ENCODE data around the gene GMPPA.

Gene GMPPA

GRCh38 chr2:219499555-219499954 is 864 bp downstream of the GMPPA start:
- no peak overlapping the region for H3K27ac ChIP-seq
- in situ Hi-C loops (cut with HindIII; ENCODE audit: low pct_ligation_motif_present, low sequenced_read_pairs), result no loop called here

GRCh38 chr2:219500135-219500534 is 1.4 kb downstream of the GMPPA start:
- no peak overlapping the region for H3K4me3 ChIP-seq (ENCODE audit: low read depth, low read length)
- no peak for DNase-seq
- in situ Hi-C loops (cut with HindIII; ENCODE audit: low pct_ligation_motif_present, low sequenced_read_pairs), result no loop called here
- no peak overlapping the region for H3K27ac ChIP-seq
- peaks cover 12% of the 10 kb centered on the region for H3K36me3 ChIP-seq (replicated peaks)
- peak; percentile 57 for TF ChIP-seq CTCF (IDR thresholded peaks at IDR 0.05; ENCODE audit: low read depth, low read length, missing control alignments)
- peaks cover 15% of the 10 kb centered on the region for H3K27me3 ChIP-seq (replicated peaks)

More at GRCh38 chr2:219499555-219499954, 864 bp downstream of the GMPPA start:
- no peak for TF ChIP-seq CTCF (IDR thresholded peaks at IDR 0.05; ENCODE audit: low read depth, low read length, missing control alignments)
- H3K27me3 ChIP-seq (replicated peaks), result peaks cover 15% of the 10 kb centered on the region
- H3K4me3 ChIP-seq (ENCODE audit: low read depth, low read length), result peak overlapping the region; percentile 76
- peaks cover 11% of the 10 kb centered on the region for H3K36me3 ChIP-seq (replicated peaks)
- DNase-seq, result no peak

- H3K4me3 ChIP-seq (ENCODE audit: low read depth, low read length), result no peak overlapping the region
- H3K27ac ChIP-seq, result no peak overlapping the region
- no peak for DNase-seq
- H3K27me3 ChIP-seq (replicated peaks), result peaks cover 8% of the 10 kb centered on the region
- TF ChIP-seq CTCF (IDR thresholded peaks at IDR 0.05; ENCODE audit: low read depth, low read length, missing control alignments), result no peak
- peaks cover 23% of the 10 kb centered on the region for H3K36me3 ChIP-seq (replicated peaks)
- in situ Hi-C loops (cut with HindIII; ENCODE audit: low pct_ligation_motif_present, low sequenced_read_pairs), result no loop called here
Measured at GRCh38 chr2:219501849-219502248, 3.2 kb downstream of the GMPPA start.

GRCh38 chr2:219502618-219503017 is 3.9 kb downstream of the GMPPA start:
- in situ Hi-C loops (cut with HindIII; ENCODE audit: low pct_ligation_motif_present, low sequenced_read_pairs), result no loop called here
- no peak for TF ChIP-seq CTCF (IDR thresholded peaks at IDR 0.05; ENCODE audit: low read depth, low read length, missing control alignments)

GRCh38 chr2:219505585-219505984 is 6.9 kb downstream of the GMPPA start:
- Histone ChIP-seq H3K27ac (no peak overlapping the region), H3K27me3 (replicated peaks) (peaks cover 4% of the 10 kb centered on the region), H3K4me3 (ENCODE audit: low read depth, low read length) (no peak overlapping the region), H3K36me3 (replicated peaks) (peaks cover 23% of the 10 kb centered on the region)
- TF ChIP-seq CTCF (IDR thresholded peaks at IDR 0.05; ENCODE audit: low read depth, low read length, missing control alignments), result no peak
- in situ Hi-C loops (cut with HindIII; ENCODE audit: low pct_ligation_motif_present, low sequenced_read_pairs), result no loop called here
- no peak for DNase-seq

More at GRCh38 chr2:219502618-219503017, 3.9 kb downstream of the GMPPA start:
- no peak for DNase-seq
- Histone ChIP-seq H3K27me3 (replicated peaks) (peaks cover under 1% of the 10 kb centered on the region), H3K27ac (no peak overlapping the region), H3K4me3 (ENCODE audit: low read depth, low read length) (no peak overlapping the region), H3K36me3 (replicated peaks) (peaks cover 23% of the 10 kb centered on the region)

- Histone ChIP-seq H3K36me3 (replicated peaks) (peaks cover 23% of the 10 kb centered on the region), H3K27me3 (replicated peaks) (peaks cover 11% of the 10 kb centered on the region), H3K27ac (no peak overlapping the region), H3K4me3 (ENCODE audit: low read depth, low read length) (no peak overlapping the region)
- DNase-seq, result no peak
- in situ Hi-C loops (cut with HindIII; ENCODE audit: low pct_ligation_motif_present, low sequenced_read_pairs), result no loop called here
- no peak for TF ChIP-seq CTCF (IDR thresholded peaks at IDR 0.05; ENCODE audit: low read depth, low read length, missing control alignments)
Measured at GRCh38 chr2:219506153-219506801, 7.6 kb downstream of the GMPPA start.

Measured in brain microvascular endothelial cell (primary cell).